Measurements from ENCODE around the gene CDHR3. TPM values are rescaled to one million over a fixed set of nuclear protein-coding genes. Genes with fewer than 3 reads are reported as not detected.

Gene CDHR3
- total RNA-seq, 1 experiment from 2014 or later = 19.1 TPM

GRCh38 chr7:106062521-106062931 lies 99.5 kb downstream of the CDHR3 start (continued):
- TF ChIP-seq, protein P1, sequence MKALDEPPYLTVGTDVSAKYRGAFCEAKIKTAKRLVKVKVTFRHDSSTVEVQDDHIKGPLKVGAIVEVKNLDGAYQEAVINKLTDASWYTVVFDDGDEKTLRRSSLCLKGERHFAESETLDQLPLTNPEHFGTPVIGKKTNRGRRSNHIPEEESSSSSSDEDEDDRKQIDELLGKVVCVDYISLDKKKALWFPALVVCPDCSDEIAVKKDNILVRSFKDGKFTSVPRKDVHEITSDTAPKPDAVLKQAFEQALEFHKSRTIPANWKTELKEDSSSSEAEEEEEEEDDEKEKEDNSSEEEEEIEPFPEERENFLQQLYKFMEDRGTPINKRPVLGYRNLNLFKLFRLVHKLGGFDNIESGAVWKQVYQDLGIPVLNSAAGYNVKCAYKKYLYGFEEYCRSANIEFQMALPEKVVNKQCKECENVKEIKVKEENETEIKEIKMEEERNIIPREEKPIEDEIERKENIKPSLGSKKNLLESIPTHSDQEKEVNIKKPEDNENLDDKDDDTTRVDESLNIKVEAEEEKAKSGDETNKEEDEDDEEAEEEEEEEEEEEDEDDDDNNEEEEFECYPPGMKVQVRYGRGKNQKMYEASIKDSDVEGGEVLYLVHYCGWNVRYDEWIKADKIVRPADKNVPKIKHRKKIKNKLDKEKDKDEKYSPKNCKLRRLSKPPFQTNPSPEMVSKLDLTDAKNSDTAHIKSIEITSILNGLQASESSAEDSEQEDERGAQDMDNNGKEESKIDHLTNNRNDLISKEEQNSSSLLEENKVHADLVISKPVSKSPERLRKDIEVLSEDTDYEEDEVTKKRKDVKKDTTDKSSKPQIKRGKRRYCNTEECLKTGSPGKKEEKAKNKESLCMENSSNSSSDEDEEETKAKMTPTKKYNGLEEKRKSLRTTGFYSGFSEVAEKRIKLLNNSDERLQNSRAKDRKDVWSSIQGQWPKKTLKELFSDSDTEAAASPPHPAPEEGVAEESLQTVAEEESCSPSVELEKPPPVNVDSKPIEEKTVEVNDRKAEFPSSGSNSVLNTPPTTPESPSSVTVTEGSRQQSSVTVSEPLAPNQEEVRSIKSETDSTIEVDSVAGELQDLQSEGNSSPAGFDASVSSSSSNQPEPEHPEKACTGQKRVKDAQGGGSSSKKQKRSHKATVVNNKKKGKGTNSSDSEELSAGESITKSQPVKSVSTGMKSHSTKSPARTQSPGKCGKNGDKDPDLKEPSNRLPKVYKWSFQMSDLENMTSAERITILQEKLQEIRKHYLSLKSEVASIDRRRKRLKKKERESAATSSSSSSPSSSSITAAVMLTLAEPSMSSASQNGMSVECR (CRISPR knock-in tag; IDR thresholded peaks at IDR 0.05; ENCODE audit: borderline replicate concordance) = no peak
- TF ChIP-seq SMAD4 (CRISPR knock-in tag; IDR thresholded peaks at IDR 0.05) (no peak), ATF1 (CRISPR knock-in tag; IDR thresholded peaks at IDR 0.05) (no peak), HMGXB4 (CRISPR knock-in tag; IDR thresholded peaks at IDR 0.05) (no peak)
- TF ChIP-seq, protein P2, sequence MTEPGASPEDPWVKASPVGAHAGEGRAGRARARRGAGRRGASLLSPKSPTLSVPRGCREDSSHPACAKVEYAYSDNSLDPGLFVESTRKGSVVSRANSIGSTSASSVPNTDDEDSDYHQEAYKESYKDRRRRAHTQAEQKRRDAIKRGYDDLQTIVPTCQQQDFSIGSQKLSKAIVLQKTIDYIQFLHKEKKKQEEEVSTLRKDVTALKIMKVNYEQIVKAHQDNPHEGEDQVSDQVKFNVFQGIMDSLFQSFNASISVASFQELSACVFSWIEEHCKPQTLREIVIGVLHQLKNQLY (CRISPR knock-in tag; IDR thresholded peaks at IDR 0.05) = no peak

- Mint-ChIP-seq H3K9me3 (peaks cover 12% of the 10 kb centered on the region), H3K4me3 (no peak overlapping the region), H3K27me3 (ENCODE audit: low read depth) (no peaks in the 10 kb centered on the region; the same call in none of the 2 replicates), H3K4me1 (peaks cover 20% of the 10 kb centered on the region), H3K27ac (no peak overlapping the region), H3K36me3 (peaks cover 6% of the 10 kb centered on the region)
- ATAC-seq = no peak
- no peak for DNase-seq (ENCODE audit: low spot score)
- CTCF ChIA-PET = no interaction called here
- POLR2A ChIA-PET = no interaction called here
- TF ChIP-seq ZSCAN18 (CRISPR knock-in tag; IDR thresholded peaks at IDR 0.05) = no peak
- no peak for TF ChIP-seq ZNF396 (CRISPR knock-in tag; IDR thresholded peaks at IDR 0.05; ENCODE audit: borderline replicate concordance)
- no peak for TF ChIP-seq ETV6 (CRISPR knock-in tag; IDR thresholded peaks at IDR 0.05)
- no peak for TF ChIP-seq ZNF281 (CRISPR knock-in tag; IDR thresholded peaks at IDR 0.05)
- no peak for TF ChIP-seq ELF4 (CRISPR knock-in tag; IDR thresholded peaks at IDR 0.05; ENCODE audit: low read depth)
- TF ChIP-seq ZNF317 (CRISPR knock-in tag; IDR thresholded peaks at IDR 0.05; ENCODE audit: borderline replicate concordance, low read depth) = no peak
- TF ChIP-seq ZNF416 (CRISPR knock-in tag; IDR thresholded peaks at IDR 0.05) = no peak
- no peak for TF ChIP-seq MXD4 (CRISPR knock-in tag; IDR thresholded peaks at IDR 0.05; ENCODE audit: borderline replicate concordance)
- no peak for TF ChIP-seq CREB1 (CRISPR knock-in tag; IDR thresholded peaks at IDR 0.05)
- no peak for TF ChIP-seq HMGXB4 (CRISPR knock-in tag; IDR thresholded peaks at IDR 0.05)
- TF ChIP-seq TP53 (CRISPR knock-in tag; IDR thresholded peaks at IDR 0.05) = no peak
- TF ChIP-seq IRF2 (CRISPR knock-in tag; IDR thresholded peaks at IDR 0.05; ENCODE audit: borderline replicate concordance, low read depth) = no peak
- no peak for TF ChIP-seq AR (CRISPR knock-in tag; IDR thresholded peaks at IDR 0.05)
- TF ChIP-seq RORB (CRISPR knock-in tag; IDR thresholded peaks at IDR 0.05) = no peak
Measured at GRCh38 chr7:106063024-106063423, 100.0 kb downstream of the CDHR3 start.
